IMR-90 (cell line): ENCODE data around the gene ITGB1. TPM values are rescaled to one million over a fixed set of nuclear protein-coding genes. Genes with fewer than 3 reads are reported as not detected.

ENCODE experiments used
- ATAC-seq: fragments of 200-7000 bp; cut with Tn5 transposase; 2 replicates; pipeline ENCODE4 v1.9.1; 2020; ENCODE audit warnings: low read depth, mild to moderate bottlenecking, moderate library complexity
- BruUV-seq: library from RNA; stranded (reverse); fragments of 400-500 nt; replicated peaks from 2 replicates; lab custom pipeline; 2021; lab: Mats Ljungman, UMichigan
- CTCF ChIA-PET: fragments of 300-600 bp; formaldehyde crosslinking; extraction: SDS; loops from one replicate; lab custom pipeline; 2021; ENCODE audit warnings: antibody characterized with exemption; lab: Yijun Ruan, JAX
- POLR2A ChIA-PET: fragments of 300-600 bp; sonication (Branson Sonifier 250); formaldehyde crosslinking; loops from one replicate; lab custom pipeline; 2022; ENCODE audit warnings: antibody characterized with exemption; ENCODE audit not compliant: unreplicated experiment; lab: Charles Lee
- DNase-seq: peaks from one replicate; pipeline ENCODE4 v3.0.0; 2013
- H2AFZ ChIP-seq: replicated peaks from 2 replicates; pipeline ENCODE3; 2013; ENCODE audit warnings: low read length, mild to moderate bottlenecking; ENCODE audit not compliant: poor library complexity
- H2AK5ac ChIP-seq: 2 replicates; pipeline ENCODE4 v1.6.1; 2013; ENCODE audit warnings: low read depth, low read length, inconsistent platforms
- H2AK9ac ChIP-seq: replicated peaks from 2 replicates; pipeline ENCODE3; 2013; ENCODE audit warnings: mild to moderate bottlenecking, low read depth, low read length, moderate library complexity; ENCODE audit not compliant: poor library complexity
- H2BK120ac ChIP-seq: 2 replicates; pipeline ENCODE4 v1.6.1; 2013; ENCODE audit warnings: low read depth, low read length, inconsistent platforms
- H2BK15ac ChIP-seq: 3 replicates; pipeline ENCODE4 v1.6.1; 2013; ENCODE audit warnings: low read depth, low read length, inconsistent platforms
- H2BK20ac ChIP-seq: 2 replicates; pipeline ENCODE4 v1.6.1; 2013; ENCODE audit warnings: low read depth, mild to moderate bottlenecking, inconsistent platforms, low read length, moderate library complexity
- H2BK5ac ChIP-seq: 2 replicates; pipeline ENCODE4 v1.6.1; 2013; ENCODE audit warnings: mild to moderate bottlenecking, low read depth, low read length, inconsistent platforms; ENCODE audit not compliant: poor library complexity, severe bottlenecking
- H3K14ac ChIP-seq: replicated peaks from 2 replicates; pipeline ENCODE4 v1.6.1; 2013; ENCODE audit warnings: low read depth, low read length, inconsistent platforms
- H3K18ac ChIP-seq: 2 replicates; pipeline ENCODE4 v1.6.1; 2013; ENCODE audit warnings: low read depth, low read length, control low read depth
- H3K23ac ChIP-seq: 2 replicates; pipeline ENCODE4 v1.6.1; 2013; ENCODE audit warnings: low read depth, low read length, inconsistent platforms
- H3K27ac ChIP-seq: 2 replicates; pipeline ENCODE4 v1.5.1; 2013; ENCODE audit warnings: mild to moderate bottlenecking, control low read depth, low read length; ENCODE audit not compliant: insufficient read depth
- H3K27me3 ChIP-seq: 2 replicates; pipeline ENCODE4 v1.6.1; 2013; ENCODE audit warnings: low read length; ENCODE audit not compliant: control insufficient read depth, insufficient read depth
- H3K36me3 ChIP-seq: 2 replicates; pipeline ENCODE4 v1.6.1; 2013; ENCODE audit warnings: low read length, mixed read lengths; ENCODE audit not compliant: control insufficient read depth, insufficient read depth
- H3K4ac ChIP-seq: 2 replicates; pipeline ENCODE4 v1.6.1; 2013; ENCODE audit warnings: low read depth, low read length, inconsistent platforms
- H3K4me1 ChIP-seq: 2 replicates; pipeline ENCODE4 v1.6.1; 2013; ENCODE audit warnings: low read length, mixed read lengths; ENCODE audit not compliant: control insufficient read depth, insufficient read depth
- H3K4me2 ChIP-seq: 2 replicates; pipeline ENCODE4 v1.6.1; 2013; ENCODE audit warnings: low read depth, mild to moderate bottlenecking, control low read depth, low read length, moderate library complexity
- H3K4me3 ChIP-seq: 2 replicates; pipeline ENCODE4 v1.5.1; 2013; ENCODE audit warnings: low read depth, mild to moderate bottlenecking, control low read depth, low read length, moderate library complexity; ENCODE audit not compliant: insufficient read depth
- H3K56ac ChIP-seq: 2 replicates; pipeline ENCODE4 v1.6.1; 2013; ENCODE audit warnings: low read length, inconsistent platforms; ENCODE audit not compliant: insufficient read depth; ENCODE audit errors: extremely low read depth
- H3K79me1 ChIP-seq, 2 experiments: 2 replicates each; pipeline ENCODE4 v1.6.1; 2013; ENCODE audit warnings: low read length in 2 of 2, inconsistent platforms in 1 of 2, low read depth in 1 of 2
- H3K9ac ChIP-seq: 2 replicates; pipeline ENCODE4 v1.6.1; 2013; ENCODE audit warnings: low read depth, low read length, control low read depth
- H3K9me1 ChIP-seq: 2 replicates; pipeline ENCODE4 v1.6.1; 2013; ENCODE audit warnings: low read length, inconsistent platforms; ENCODE audit not compliant: insufficient read depth
- H3K9me3 ChIP-seq: 2 replicates; pipeline ENCODE4 v1.6.1; 2013; ENCODE audit warnings: low read length; ENCODE audit not compliant: control insufficient read depth, insufficient read depth
- H4K20me1 ChIP-seq: 2 replicates; pipeline ENCODE4 v1.6.1; 2013; ENCODE audit warnings: low read length, inconsistent platforms; ENCODE audit not compliant: insufficient read depth
- H4K5ac ChIP-seq: 2 replicates; pipeline ENCODE4 v1.6.1; 2013; ENCODE audit warnings: mild to moderate bottlenecking, low read depth, low read length, control low read depth
- H4K8ac ChIP-seq, 2 experiments: 2 replicates each; pipeline ENCODE4 v1.6.1; 2013; ENCODE audit warnings: low read depth in 2 of 2, low read length in 2 of 2, control low read depth in 1 of 2, inconsistent platforms in 1 of 2
- H4K91ac ChIP-seq: 2 replicates; pipeline ENCODE4 v1.6.1; 2013; ENCODE audit warnings: low read depth, low read length, inconsistent platforms; ENCODE audit not compliant: insufficient read depth
- BHLHE40 ChIP-seq: fragments of 150-350 bp; IDR thresholded peaks from 2 replicates; pipeline ENCODE4 v1.6.1; 2016; ENCODE audit warnings: mild to moderate bottlenecking, low read depth, low read length
- CHD1 ChIP-seq: IDR thresholded peaks from 2 replicates; pipeline ENCODE4 v1.6.1; 2012; ENCODE audit warnings: low read depth, low read length, improper control_type of control experiment
- CTCF ChIP-seq: conservative IDR thresholded peaks from 2 replicates; pipeline ENCODE4 v1.5.1; 2012; ENCODE audit warnings: mild to moderate bottlenecking, low read depth, low read length, improper control_type of control experiment
- ELK1 ChIP-seq: fragments of 150-350 bp; IDR thresholded peaks from 2 replicates; pipeline ENCODE4 v1.6.1; 2016; ENCODE audit warnings: low read depth, mild to moderate bottlenecking, low read length, moderate library complexity, borderline replicate concordance
- FOS ChIP-seq: fragments of 150-350 bp; IDR thresholded peaks from 2 replicates; pipeline ENCODE4 v1.6.1; 2016; ENCODE audit warnings: low read depth, low read length
- MAFK ChIP-seq: IDR thresholded peaks from 2 replicates; pipeline ENCODE4 v1.6.1; 2012; ENCODE audit warnings: low read depth, low read length, improper control_type of control experiment
- MAZ ChIP-seq: IDR thresholded peaks from 2 replicates; pipeline ENCODE4 v1.6.1; 2012; ENCODE audit warnings: low read depth, mild to moderate bottlenecking, low read length, improper control_type of control experiment, moderate library complexity, borderline replicate concordance
- MXI1 ChIP-seq: IDR thresholded peaks from 2 replicates; pipeline ENCODE4 v1.6.1; 2012; ENCODE audit warnings: low read depth, mild to moderate bottlenecking, low read length, moderate library complexity, borderline replicate concordance
- NFE2L2 ChIP-seq: fragments of 150-350 bp; IDR thresholded peaks from 2 replicates; pipeline ENCODE4 v1.6.1; 2016; ENCODE audit warnings: low read depth, mild to moderate bottlenecking, low read length
- POLR2A ChIP-seq: IDR thresholded peaks from 2 replicates; pipeline ENCODE4 v1.6.1; 2012; ENCODE audit warnings: mild to moderate bottlenecking, low read depth, low read length
- RAD21 ChIP-seq: IDR thresholded peaks from 2 replicates; pipeline ENCODE4 v1.6.1; 2012; ENCODE audit warnings: low read length, improper control_type of control experiment
- RCOR1 ChIP-seq: IDR thresholded peaks from 2 replicates; pipeline ENCODE4 v1.6.1; 2012; ENCODE audit warnings: mild to moderate bottlenecking, low read length, improper control_type of control experiment; ENCODE audit not compliant: insufficient replicate concordance
- RFX5 ChIP-seq: IDR thresholded peaks from 2 replicates; pipeline ENCODE4 v1.8.0; 2012; ENCODE audit warnings: low read depth, mild to moderate bottlenecking, low read length, moderate library complexity
- SMC3 ChIP-seq: fragments of 150-350 bp; IDR thresholded peaks from 2 replicates; pipeline ENCODE4 v1.6.1; 2016; ENCODE audit warnings: low read depth, mild to moderate bottlenecking, antibody characterized with exemption, low read length, moderate library complexity
- WGBS, 2 experiments: methylation state at CpG; one replicate each; pipeline versions ENCODE4 v1.1.5 to v1.1.7; 2013; ENCODE audit warnings: missing lambda C conversion rate in 2 of 2; ENCODE audit not compliant: insufficient read length in 1 of 2; ENCODE audit errors: extremely low coverage in 2 of 2; 5-methylcytosine and 5-hydroxymethylcytosine counted together
- dilution Hi-C: fragments of 300-500 bp; cut with HindIII; formaldehyde crosslinking; loops from one replicate; pipeline ENCODE4 v1.14.3; 2018; ENCODE audit warnings: low sequenced_read_pairs; ENCODE audit not compliant: unreplicated experiment
- in situ Hi-C: fragments of 300-500 bp; cut with MboI; formaldehyde crosslinking; loops from 3 replicates; pipeline ENCODE4 v1.14.3; 2019; ENCODE audit warnings: low sequenced_read_pairs, inconsistent platforms, mixed read lengths
- intact Hi-C: fragments of 100-400 bp; cut with micrococcal nuclease; formaldehyde crosslinking; loops from 2 replicates; pipeline ENCODE4 v1.10.0; 2022
- polyA plus RNA-seq, 3 experiments: library from polyadenylated mRNA; depleted of rRNA; stranded (reverse); fragments of >200 nt; gene quantifications; 2 replicates each; pipeline ENCODE4 v1.2.3, GENCODE V29; 2012; ENCODE audit warnings: low replicate concordance in 1 of 3
- total RNA-seq: library from RNA; depleted of rRNA; stranded (reverse); fragments of >200 nt; gene quantifications from 2 replicates; pipeline ENCODE4 v1.2.3, GENCODE V29; 2012
- TF ChIP-seq, protein P1 (sequence below): fragments of 150-350 bp; IDR thresholded peaks from 2 replicates; pipeline ENCODE4 v1.6.1; 2017; ENCODE audit warnings: mild to moderate bottlenecking, antibody characterized with exemption, low read length, low read depth

Gene ITGB1
- total and polyA plus RNA-seq, 2 of the 4 experiments (the other 2 are of a cell fraction): 1,331 to 2,066 TPM

DNA sequence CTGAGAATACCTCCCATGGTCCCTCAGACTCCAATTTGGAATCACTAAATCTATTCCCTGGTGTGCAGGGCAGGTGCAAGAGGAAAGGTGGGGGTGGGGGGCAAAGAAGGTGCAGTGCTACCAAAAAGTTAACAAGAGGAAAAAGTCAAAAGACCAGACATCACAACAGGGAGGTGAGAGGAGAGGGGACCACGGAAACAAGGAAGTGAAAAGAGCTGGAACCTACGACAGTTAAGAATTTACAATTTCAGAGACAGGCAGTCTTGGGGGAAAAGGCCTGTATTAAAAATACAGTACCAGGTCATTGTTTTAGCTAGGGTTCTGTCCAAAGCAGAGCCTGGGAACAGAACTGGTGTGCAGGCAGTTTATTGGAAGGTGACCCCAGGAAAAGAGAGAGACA lies 14.6 kb downstream of the ITGB1 start:
- no peaks in the 10 kb centered on the region for H3K9me3 ChIP-seq
- H3K56ac ChIP-seq: no peak overlapping the region
- no peak overlapping the region for H2AK5ac ChIP-seq
- peaks cover 39% of the 10 kb centered on the region for H3K4me1 ChIP-seq
- peaks cover 43% of the 10 kb centered on the region for H3K9me1 ChIP-seq
- H3K18ac ChIP-seq: no peak overlapping the region
- ChIA-PET POLR2A (no interaction called here), CTCF (no interaction called here)
- no peak overlapping the region for H2BK5ac ChIP-seq
- H4K8ac ChIP-seq: peak overlapping the region in 1 of 2 experiments; percentile 24; a peak in 1 of 4 replicates
- no peak overlapping the region for H3K27ac ChIP-seq
- DNase-seq (no peak), ATAC-seq (no peak)
- in situ Hi-C loops: no loop called here
- H3K9ac ChIP-seq: no peak overlapping the region
- H2AK9ac ChIP-seq: no peak overlapping the region
- H3K4me3 ChIP-seq: no peak overlapping the region
- H3K27me3 ChIP-seq: no peaks in the 10 kb centered on the region
- intact Hi-C loops: no loop called here
- H2BK20ac ChIP-seq: no peak overlapping the region
- H4K20me1 ChIP-seq: peaks cover 95% of the 10 kb centered on the region
- H3K36me3 ChIP-seq: peaks cover 9% of the 10 kb centered on the region; the same call in 1 of the 2 replicates
- no peak overlapping the region for H3K4ac ChIP-seq
- no peak overlapping the region for H2BK120ac ChIP-seq
- no TSS peak for BruUV-seq
- peaks cover 0 to 46% of the 10 kb centered on the region in 2 experiments; a peak in 2 of 4 replicates for H3K79me1 ChIP-seq
- no CpG with 5 or more reads among the region's 2 CpGs for WGBS, 2 experiments
- H3K4me2 ChIP-seq: peak overlapping the region; percentile 38; the same call in 1 of the 2 replicates
- 0 out of 2 replicates have a peak overlapping the region, but pooled peaks have one; percentile 46 for H3K14ac ChIP-seq
- peak overlapping the region; percentile 51; the same call in 1 of the 2 replicates for H3K23ac ChIP-seq
- H4K5ac ChIP-seq: no peak overlapping the region
- no peak overlapping the region for H2BK15ac ChIP-seq
- H2AFZ ChIP-seq: no peak overlapping the region
- H4K91ac ChIP-seq: no peak overlapping the region
- dilution Hi-C loops: no loop called here
- TF ChIP-seq SMC3 (no peak), NFE2L2 (no peak), CTCF (no peak), BHLHE40 (no peak), FOS (no peak), RFX5 (no peak), CHD1 (no peak), MXI1 (no peak), POLR2A (no peak), ELK1 (no peak), RAD21 (no peak), RCOR1 (no peak), MAFK (no peak), MAZ (no peak)
- TF ChIP-seq, protein P1, sequence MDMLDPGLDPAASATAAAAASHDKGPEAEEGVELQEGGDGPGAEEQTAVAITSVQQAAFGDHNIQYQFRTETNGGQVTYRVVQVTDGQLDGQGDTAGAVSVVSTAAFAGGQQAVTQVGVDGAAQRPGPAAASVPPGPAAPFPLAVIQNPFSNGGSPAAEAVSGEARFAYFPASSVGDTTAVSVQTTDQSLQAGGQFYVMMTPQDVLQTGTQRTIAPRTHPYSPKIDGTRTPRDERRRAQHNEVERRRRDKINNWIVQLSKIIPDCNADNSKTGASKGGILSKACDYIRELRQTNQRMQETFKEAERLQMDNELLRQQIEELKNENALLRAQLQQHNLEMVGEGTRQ: no peak
